BE2C (cell line): Measurements from ENCODE around the gene PIM3.

Experiments
- DNase-seq: peaks from one replicate; pipeline ENCODE4 v3.0.0-alpha.2; 2020
- H3K27me3 ChIP-seq: fragments of 250-450 bp; sonication (Bioruptor Pico); 2 replicates; pipeline ENCODE4 v1.5.1; 2020; ENCODE audit warnings: mild to moderate bottlenecking
- H3K36me3 ChIP-seq: fragments of 250-450 bp; sonication (Bioruptor Pico); 2 replicates; pipeline ENCODE4 v1.5.1; 2020; ENCODE audit warnings: mild to moderate bottlenecking
- H3K4me1 ChIP-seq: fragments of 250-450 bp; sonication (Bioruptor Pico); 2 replicates; pipeline ENCODE4 v1.5.1; 2020
- H3K4me3 ChIP-seq: 2 replicates; pipeline ENCODE4 v1.5.1; 2011; ENCODE audit warnings: low read depth, low read length
- H3K9me3 ChIP-seq: fragments of 250-450 bp; sonication (Bioruptor Pico); 2 replicates; pipeline ENCODE4 v1.5.1; 2020
- CTCF ChIP-seq: IDR thresholded peaks from 2 replicates; pipeline ENCODE4 v1.5.1; 2012; ENCODE audit warnings: mild to moderate bottlenecking, low read depth, low read length

The PIM3 gene

GRCh38 chr22:49991907-49992533 lies 31.4 kb downstream of the PIM3 start:
- Histone ChIP-seq H3K4me3 (no peak overlapping the region), H3K9me3 (peaks cover 4% of the 10 kb centered on the region; the same call in 1 of the 2 replicates), H3K4me1 (no peaks in the 10 kb centered on the region), H3K27me3 (no peaks in the 10 kb centered on the region), H3K36me3 (no peaks in the 10 kb centered on the region)
- no peak for DNase-seq
- TF ChIP-seq CTCF = no peak

DNA sequence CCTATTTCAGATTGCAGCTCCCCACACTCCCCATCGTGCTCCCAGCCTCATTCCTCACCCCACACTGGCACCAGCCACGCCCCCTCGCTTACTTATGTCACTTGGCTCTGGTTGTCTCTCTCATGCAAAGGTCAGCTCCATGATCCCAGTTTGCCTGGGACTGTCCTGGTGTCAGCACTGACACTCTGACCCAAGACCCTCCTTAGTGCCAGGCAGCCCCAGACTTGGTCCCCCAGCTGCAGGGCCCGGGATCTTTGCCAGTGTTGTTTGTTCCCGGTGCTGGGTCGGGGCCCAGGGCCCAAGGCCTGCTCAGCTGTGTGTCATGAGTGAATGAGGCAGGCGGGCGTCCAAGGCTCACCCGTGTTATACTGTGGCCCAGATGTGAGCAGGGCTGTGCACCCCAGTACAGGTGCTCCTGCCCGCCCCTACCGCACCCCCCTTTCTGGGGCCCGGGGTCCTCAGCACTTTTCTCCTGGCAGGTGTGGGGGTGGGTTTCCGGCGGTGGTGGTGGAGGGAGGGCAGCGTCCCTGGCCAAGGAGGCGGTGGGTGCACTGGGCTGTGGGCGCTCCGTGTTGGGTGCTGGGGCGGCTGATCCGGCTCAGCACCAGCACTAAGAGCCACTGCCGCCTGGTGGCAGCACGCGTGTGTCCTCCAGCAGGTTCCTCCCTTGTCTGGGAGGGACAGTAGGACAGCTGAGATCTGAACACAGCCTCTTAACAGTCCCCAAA lies 32.5 kb downstream of the PIM3 start:
- TF ChIP-seq CTCF = peak; percentile 78
- Histone ChIP-seq H3K9me3 (peaks cover 4% of the 10 kb centered on the region; the same call in 1 of the 2 replicates), H3K36me3 (no peaks in the 10 kb centered on the region), H3K4me1 (no peaks in the 10 kb centered on the region), H3K27me3 (no peaks in the 10 kb centered on the region), H3K4me3 (no peak overlapping the region)
- DNase-seq = peak; percentile 76

DNA sequence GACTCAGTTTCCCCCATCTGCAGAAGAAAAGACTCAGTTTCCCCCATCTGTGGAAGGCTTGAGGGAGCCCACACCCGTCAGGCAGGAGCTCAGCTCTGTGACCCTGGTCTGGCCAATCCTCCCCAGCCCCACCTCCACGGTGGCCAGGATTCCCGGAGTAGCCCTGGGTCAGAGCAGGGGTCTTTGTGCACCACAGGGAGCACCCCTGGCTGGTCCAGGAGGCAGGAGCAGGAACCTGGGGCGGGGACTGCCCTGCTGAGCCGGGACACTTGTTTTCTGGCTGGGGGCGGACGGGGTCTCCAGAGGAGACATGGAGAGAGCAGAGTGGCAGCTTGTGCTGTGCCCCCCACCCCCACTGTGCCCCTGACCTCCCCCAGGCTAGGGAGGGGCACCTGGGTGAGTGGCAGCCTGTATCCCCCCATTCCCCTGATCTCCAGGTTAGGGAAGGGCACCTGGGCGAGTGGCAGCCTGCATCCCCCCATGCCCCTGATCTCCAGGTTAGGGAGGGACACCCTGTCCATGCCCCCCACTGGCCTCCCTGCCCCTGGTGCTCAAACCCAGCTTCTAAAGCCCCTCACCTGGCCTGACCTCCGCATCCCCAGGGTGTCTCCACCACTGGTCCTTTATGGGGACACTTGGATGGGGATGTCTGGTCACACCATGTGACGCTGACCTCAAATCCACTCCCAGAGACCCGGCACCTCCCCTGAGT lies 33.2 kb downstream of the PIM3 start:
- DNase-seq = peak; percentile 6
- Histone ChIP-seq H3K9me3 (peaks cover 4% of the 10 kb centered on the region; the same call in 1 of the 2 replicates), H3K27me3 (no peaks in the 10 kb centered on the region), H3K4me3 (no peak overlapping the region), H3K36me3 (no peaks in the 10 kb centered on the region), H3K4me1 (no peaks in the 10 kb centered on the region)
- no peak for TF ChIP-seq CTCF

DNA sequence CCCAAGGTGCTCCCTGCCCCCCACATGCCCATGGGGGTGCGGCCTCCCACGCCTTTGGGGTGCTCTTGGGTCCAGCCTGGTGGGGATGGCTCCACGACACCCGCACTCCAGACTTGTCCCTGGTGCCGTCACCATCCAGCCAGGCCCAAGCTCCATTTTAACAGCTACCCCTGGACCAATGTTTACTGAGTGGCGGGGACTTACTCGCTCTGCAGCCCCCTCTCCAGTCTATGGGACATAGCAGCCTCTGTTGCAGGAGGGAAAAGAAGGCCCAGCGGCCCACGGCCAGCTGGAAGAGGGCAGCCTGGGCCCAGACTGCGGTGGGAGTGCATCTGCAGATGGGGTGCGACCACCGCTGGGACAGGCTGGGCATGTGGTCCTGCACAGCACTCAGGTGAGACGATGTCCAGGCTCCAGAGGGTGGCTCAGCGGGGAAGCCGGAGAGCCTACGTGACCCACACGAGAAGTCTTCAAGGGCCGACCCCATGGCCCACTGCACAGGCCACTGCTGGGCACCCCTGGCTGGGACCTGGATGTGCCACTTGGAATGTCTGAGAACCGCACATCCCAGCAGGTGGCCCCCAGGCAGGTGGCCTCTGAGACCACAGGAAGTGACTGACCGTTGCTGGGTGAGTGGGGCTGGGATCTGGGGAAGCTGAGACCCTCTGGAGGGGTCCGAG lies 33.9 kb downstream of the PIM3 start:
- Histone ChIP-seq H3K4me3 (no peak overlapping the region), H3K36me3 (no peaks in the 10 kb centered on the region), H3K9me3 (peaks cover 4% of the 10 kb centered on the region; the same call in 1 of the 2 replicates), H3K27me3 (no peaks in the 10 kb centered on the region), H3K4me1 (peaks cover 3% of the 10 kb centered on the region; the same call in 1 of the 2 replicates)
- DNase-seq = no peak
- TF ChIP-seq CTCF = no peak

DNA sequence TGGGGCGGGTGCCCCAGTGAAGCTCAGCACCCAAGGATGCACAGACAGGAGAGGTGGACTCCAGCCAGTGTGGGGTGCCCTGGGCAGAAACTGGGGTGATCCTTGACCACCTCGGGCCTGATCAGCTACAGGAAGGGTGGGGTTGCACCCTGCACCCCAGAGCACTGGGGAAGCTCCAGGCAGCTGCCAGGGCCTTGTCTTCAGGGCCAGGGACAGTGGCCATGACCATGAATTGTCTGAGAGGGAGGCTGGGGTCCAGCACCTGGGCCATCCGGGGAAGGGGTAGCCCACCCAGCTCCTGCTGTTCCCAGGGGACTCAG lies 34.4 kb downstream of the PIM3 start:
- Histone ChIP-seq H3K9me3 (peaks cover 4% of the 10 kb centered on the region; the same call in 1 of the 2 replicates), H3K27me3 (no peaks in the 10 kb centered on the region), H3K4me3 (no peak overlapping the region), H3K36me3 (no peaks in the 10 kb centered on the region), H3K4me1 (peaks cover 3% of the 10 kb centered on the region; the same call in 1 of the 2 replicates)
- no peak for DNase-seq
- no peak for TF ChIP-seq CTCF
